Measurements from ENCODE around the gene RFX4.

The RFX4 gene

DNA sequence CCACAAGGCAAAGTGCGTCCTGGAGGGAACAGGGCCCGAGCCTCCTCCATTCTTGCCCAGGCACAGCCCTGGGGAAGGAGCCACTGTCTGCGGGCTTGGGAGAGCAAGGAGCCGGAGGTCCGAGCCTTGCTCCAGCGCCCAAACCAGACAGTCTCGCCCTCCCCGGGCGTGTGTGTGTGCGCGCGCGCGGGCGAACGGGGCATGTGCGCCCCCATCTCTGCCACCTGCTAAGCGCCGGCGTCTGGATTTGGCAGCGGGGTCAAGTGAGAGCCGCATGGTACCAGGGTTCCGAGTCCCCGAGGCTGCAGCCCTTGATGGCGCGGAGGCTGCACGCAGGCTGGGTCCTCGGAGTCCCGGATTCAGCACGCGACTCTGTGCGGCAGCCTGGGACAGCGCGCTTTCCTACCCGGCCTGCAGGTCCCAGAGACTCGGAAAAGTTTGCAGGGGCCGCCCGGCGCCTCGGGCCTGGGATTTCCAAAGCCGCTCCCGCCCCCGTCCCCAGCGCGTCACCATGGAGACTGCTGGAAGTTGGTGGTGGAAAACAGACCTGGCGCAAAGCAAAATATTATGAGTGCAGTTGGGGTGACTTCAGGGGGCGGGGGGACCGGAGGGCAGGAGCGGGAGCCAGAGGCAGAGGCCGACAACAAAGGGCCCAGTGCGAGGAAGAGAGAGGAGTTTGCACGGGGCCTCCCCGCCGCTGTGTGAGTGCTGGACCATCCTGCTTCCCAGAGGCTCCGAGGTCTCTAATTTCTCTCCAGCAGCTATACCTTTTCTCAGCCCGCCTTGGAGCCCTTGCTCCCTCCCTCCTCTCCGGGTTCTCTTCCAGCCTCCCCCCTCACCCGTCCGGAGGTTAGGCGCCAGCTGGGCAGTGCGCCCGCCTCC is 4.2 kb downstream of the RFX4 start:
- TF ChIP-seq SPI1 (IDR thresholded peaks at IDR 0.05; ENCODE audit: low read depth, low read length) (no peak), POLR2A (IDR thresholded peaks at IDR 0.05; ENCODE audit: low read depth, low read length) (no peak), POU2F2 (IDR thresholded peaks at IDR 0.05; ENCODE audit: low read depth, low read length) (no peak), TAF1 (IDR thresholded peaks at IDR 0.05; ENCODE audit: low read depth, low read length) (no peak), POLR2AphosphoS5 (IDR thresholded peaks at IDR 0.05; ENCODE audit: low read depth, low read length) (no peak), PAX5 (IDR thresholded peaks at IDR 0.05; ENCODE audit: insufficient read depth, low read length, severe bottlenecking) (no peak)
- FAIRE-seq (no peak), DNase-seq (ENCODE audit: insufficient read length, low spot score) (peak; percentile 15)

DNA sequence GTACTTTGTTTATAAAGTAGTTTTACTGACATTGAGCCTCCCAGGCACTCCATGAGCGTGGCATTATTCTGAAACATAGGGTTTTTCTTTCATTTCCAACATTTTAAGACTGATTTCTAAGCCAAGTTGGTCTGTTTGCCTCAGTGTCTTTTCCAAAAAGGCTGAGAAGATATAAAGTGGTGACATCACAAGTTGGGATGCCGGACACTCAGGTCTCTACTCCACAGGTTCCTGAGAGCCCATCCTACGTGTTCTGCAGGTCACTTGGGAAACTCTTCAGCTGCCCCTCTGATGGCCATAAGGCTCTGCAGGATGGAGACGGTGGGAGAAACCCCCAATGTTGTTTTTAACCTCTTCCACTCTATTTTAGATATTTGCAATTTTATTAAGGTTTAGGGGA is 6.0 kb downstream of the RFX4 start:
- DNase-seq (ENCODE audit: insufficient read length, low spot score) (no peak), FAIRE-seq (no peak)
- TF ChIP-seq TAF1 (IDR thresholded peaks at IDR 0.05; ENCODE audit: low read depth, low read length) = no peak
- TF ChIP-seq POU2F2 (IDR thresholded peaks at IDR 0.05; ENCODE audit: low read depth, low read length) = no peak
- TF ChIP-seq PAX5 (IDR thresholded peaks at IDR 0.05; ENCODE audit: insufficient read depth, low read length, severe bottlenecking) = no peak
- TF ChIP-seq POLR2AphosphoS5 (IDR thresholded peaks at IDR 0.05; ENCODE audit: low read depth, low read length) = no peak
- TF ChIP-seq SPI1 (IDR thresholded peaks at IDR 0.05; ENCODE audit: low read depth, low read length) = no peak
- TF ChIP-seq POLR2A (IDR thresholded peaks at IDR 0.05; ENCODE audit: low read depth, low read length) = no peak

DNA sequence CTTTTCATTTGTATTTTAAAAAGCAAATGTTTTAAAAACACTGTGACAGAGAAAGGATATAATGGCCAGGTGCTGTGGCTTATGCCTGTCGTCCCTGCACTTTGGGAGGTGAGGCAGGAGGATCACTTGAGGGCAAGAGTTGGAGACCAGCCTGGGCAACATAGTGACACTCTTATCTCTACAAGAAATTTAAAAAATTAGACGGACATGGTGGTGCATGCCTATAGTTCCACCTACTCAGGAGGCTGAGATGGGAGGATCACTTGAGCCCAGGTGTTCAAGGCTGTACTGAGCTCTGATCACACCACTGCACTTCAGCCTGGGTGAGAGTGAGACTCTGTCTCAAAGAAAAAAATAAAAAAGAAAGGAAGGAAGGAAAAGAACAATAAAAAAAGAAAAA is 7.8 kb downstream of the RFX4 start:
- no peak for FAIRE-seq
- DNase-seq (ENCODE audit: insufficient read length, low spot score) = no peak
- TF ChIP-seq PAX5 (IDR thresholded peaks at IDR 0.05; ENCODE audit: insufficient read depth, low read length, severe bottlenecking) = no peak
- no peak for TF ChIP-seq SPI1 (IDR thresholded peaks at IDR 0.05; ENCODE audit: low read depth, low read length)
- no peak for TF ChIP-seq POLR2AphosphoS5 (IDR thresholded peaks at IDR 0.05; ENCODE audit: low read depth, low read length)
- TF ChIP-seq POLR2A (IDR thresholded peaks at IDR 0.05; ENCODE audit: low read depth, low read length) = no peak
- TF ChIP-seq TAF1 (IDR thresholded peaks at IDR 0.05; ENCODE audit: low read depth, low read length) = no peak
- no peak for TF ChIP-seq POU2F2 (IDR thresholded peaks at IDR 0.05; ENCODE audit: low read depth, low read length)

GRCh38 chr12:106594447-106594846 is 11.6 kb downstream of the RFX4 start:
- no peak for TF ChIP-seq SPI1 (IDR thresholded peaks at IDR 0.05; ENCODE audit: low read depth, low read length)
- TF ChIP-seq TAF1 (IDR thresholded peaks at IDR 0.05; ENCODE audit: low read depth, low read length) = no peak
- TF ChIP-seq POU2F2 (IDR thresholded peaks at IDR 0.05; ENCODE audit: low read depth, low read length) = no peak
- TF ChIP-seq POLR2AphosphoS5 (IDR thresholded peaks at IDR 0.05; ENCODE audit: low read depth, low read length) = no peak
- no peak for TF ChIP-seq PAX5 (IDR thresholded peaks at IDR 0.05; ENCODE audit: insufficient read depth, low read length, severe bottlenecking)
- no peak for TF ChIP-seq POLR2A (IDR thresholded peaks at IDR 0.05; ENCODE audit: low read depth, low read length)
- DNase-seq (ENCODE audit: insufficient read length, low spot score) = no peak

GRCh38 chr12:106595268-106595667 is 12.5 kb downstream of the RFX4 start:
- no peak for FAIRE-seq
- no peak for TF ChIP-seq POLR2A (IDR thresholded peaks at IDR 0.05; ENCODE audit: low read depth, low read length)
- DNase-seq (ENCODE audit: insufficient read length, low spot score) = no peak

More at GRCh38 chr12:106594447-106594846, 11.6 kb downstream of the RFX4 start:
- no peak for FAIRE-seq

- no peak for FAIRE-seq
- DNase-seq (ENCODE audit: insufficient read length, low spot score) = no peak
- TF ChIP-seq POU2F2 (IDR thresholded peaks at IDR 0.05; ENCODE audit: low read depth, low read length) = no peak
- TF ChIP-seq PAX5 (IDR thresholded peaks at IDR 0.05; ENCODE audit: insufficient read depth, low read length, severe bottlenecking) = no peak
- TF ChIP-seq TAF1 (IDR thresholded peaks at IDR 0.05; ENCODE audit: low read depth, low read length) = no peak
- no peak for TF ChIP-seq SPI1 (IDR thresholded peaks at IDR 0.05; ENCODE audit: low read depth, low read length)
- no peak for TF ChIP-seq POLR2A (IDR thresholded peaks at IDR 0.05; ENCODE audit: low read depth, low read length)
- TF ChIP-seq POLR2AphosphoS5 (IDR thresholded peaks at IDR 0.05; ENCODE audit: low read depth, low read length) = no peak
Measured at GRCh38 chr12:106598003-106598402, 15.2 kb downstream of the RFX4 start.

GRCh38 chr12:106599302-106599701 is 16.5 kb downstream of the RFX4 start:
- FAIRE-seq = no peak
- TF ChIP-seq PAX5 (IDR thresholded peaks at IDR 0.05; ENCODE audit: insufficient read depth, low read length, severe bottlenecking) (no peak), TAF1 (IDR thresholded peaks at IDR 0.05; ENCODE audit: low read depth, low read length) (no peak), POU2F2 (IDR thresholded peaks at IDR 0.05; ENCODE audit: low read depth, low read length) (no peak), POLR2A (IDR thresholded peaks at IDR 0.05; ENCODE audit: low read depth, low read length) (no peak), POLR2AphosphoS5 (IDR thresholded peaks at IDR 0.05; ENCODE audit: low read depth, low read length) (no peak), SPI1 (IDR thresholded peaks at IDR 0.05; ENCODE audit: low read depth, low read length) (no peak)

DNA sequence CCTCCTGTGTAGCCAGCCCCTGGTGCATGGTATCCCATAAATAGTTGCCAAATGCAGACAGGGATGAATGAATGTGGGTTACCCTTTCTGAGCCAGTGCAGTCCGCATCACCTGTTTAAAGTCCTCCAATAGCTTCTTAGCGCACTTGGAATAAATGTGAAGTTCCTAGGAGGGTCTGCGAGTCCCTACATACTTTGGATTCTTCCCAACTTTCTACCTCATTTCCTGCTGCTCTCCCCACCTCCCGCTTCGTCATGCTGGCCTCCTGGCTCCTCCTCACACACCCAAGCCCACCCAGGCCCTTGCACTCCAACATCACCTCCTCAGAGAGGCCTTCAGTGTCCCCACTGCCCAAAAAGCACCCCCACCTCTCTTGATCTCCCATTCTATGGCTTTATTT is 17.7 kb downstream of the RFX4 start:
- TF ChIP-seq TAF1 (IDR thresholded peaks at IDR 0.05; ENCODE audit: low read depth, low read length) (no peak), POLR2A (IDR thresholded peaks at IDR 0.05; ENCODE audit: low read depth, low read length) (no peak), SPI1 (IDR thresholded peaks at IDR 0.05; ENCODE audit: low read depth, low read length) (no peak)

More at GRCh38 chr12:106599302-106599701, 16.5 kb downstream of the RFX4 start:
- DNase-seq (ENCODE audit: insufficient read length, low spot score) = no peak

GRCh38 chr12:106601031-106601430 is 18.2 kb downstream of the RFX4 start:
- TF ChIP-seq PAX5 (IDR thresholded peaks at IDR 0.05; ENCODE audit: insufficient read depth, low read length, severe bottlenecking) = no peak
- no peak for TF ChIP-seq SPI1 (IDR thresholded peaks at IDR 0.05; ENCODE audit: low read depth, low read length)
- no peak for TF ChIP-seq TAF1 (IDR thresholded peaks at IDR 0.05; ENCODE audit: low read depth, low read length)
- TF ChIP-seq POLR2A (IDR thresholded peaks at IDR 0.05; ENCODE audit: low read depth, low read length) = no peak
- TF ChIP-seq POLR2AphosphoS5 (IDR thresholded peaks at IDR 0.05; ENCODE audit: low read depth, low read length) = no peak
- TF ChIP-seq POU2F2 (IDR thresholded peaks at IDR 0.05; ENCODE audit: low read depth, low read length) = no peak
- DNase-seq (ENCODE audit: insufficient read length, low spot score) (no peak), FAIRE-seq (no peak)

More for the DNA sequence above, 17.7 kb downstream of the RFX4 start:
- DNase-seq (ENCODE audit: insufficient read length, low spot score) (no peak), FAIRE-seq (no peak)

DNA sequence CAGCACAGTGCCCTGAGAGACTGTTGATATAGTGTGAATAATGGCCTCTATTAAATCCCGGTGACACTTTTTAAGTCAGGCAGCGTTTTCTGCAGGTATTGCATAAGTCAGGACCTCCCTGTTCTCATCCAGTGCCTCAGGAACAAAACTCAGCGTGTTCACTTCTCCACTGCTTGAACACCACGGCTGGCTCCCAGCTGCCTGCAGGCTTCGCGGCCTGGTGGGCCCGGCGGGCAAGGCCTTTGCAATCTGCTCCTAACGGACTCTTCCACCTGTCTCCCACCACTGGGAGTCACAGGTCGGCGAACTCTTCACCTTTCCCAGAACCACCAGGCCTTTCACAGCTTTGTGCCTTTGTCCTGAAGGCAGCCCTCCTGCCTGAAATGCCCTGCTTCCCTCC is 18.7 kb downstream of the RFX4 start:
- no peak for TF ChIP-seq SPI1 (IDR thresholded peaks at IDR 0.05; ENCODE audit: low read depth, low read length)
- TF ChIP-seq POLR2AphosphoS5 (IDR thresholded peaks at IDR 0.05; ENCODE audit: low read depth, low read length) = no peak
- TF ChIP-seq PAX5 (IDR thresholded peaks at IDR 0.05; ENCODE audit: insufficient read depth, low read length, severe bottlenecking) = no peak
- TF ChIP-seq TAF1 (IDR thresholded peaks at IDR 0.05; ENCODE audit: low read depth, low read length) = no peak
- TF ChIP-seq POU2F2 (IDR thresholded peaks at IDR 0.05; ENCODE audit: low read depth, low read length) = no peak
- TF ChIP-seq POLR2A (IDR thresholded peaks at IDR 0.05; ENCODE audit: low read depth, low read length) = no peak
- FAIRE-seq (no peak), DNase-seq (ENCODE audit: insufficient read length, low spot score) (no peak)
